GM19395 (cell line): ENCODE measurements around the gene TMEM41B.
"Not testable (repeated sequence)": the region's sequence is repeated elsewhere in the genome, so short reads cannot be mapped to it uniquely, and the experiment has no call there.

Experiments
- ATAC-seq: cut with Tn5 transposase; IDR thresholded peaks from one replicate; pipeline ENCODE4 v1.9.1; 2021; ENCODE audit warnings: mild to moderate bottlenecking, moderate library complexity; ENCODE audit not compliant: unreplicated experiment

TMEM41B gene

GRCh38 chr11:9263840-9264315, 50.5 kb downstream of the TMEM41B start:
- peak; percentile 72 for ATAC-seq

GRCh38 chr11:9260838-9261146, 53.6 kb downstream of the TMEM41B start:
- ATAC-seq, result peak; percentile 34

- ATAC-seq, result no peak
Measured at GRCh38 chr11:9259981-9260837, 54.2 kb downstream of the TMEM41B start.

GRCh38 chr11:9258279-9258678, 56.1 kb downstream of the TMEM41B start:
- ATAC-seq, result not testable (repeated sequence)

DNA sequence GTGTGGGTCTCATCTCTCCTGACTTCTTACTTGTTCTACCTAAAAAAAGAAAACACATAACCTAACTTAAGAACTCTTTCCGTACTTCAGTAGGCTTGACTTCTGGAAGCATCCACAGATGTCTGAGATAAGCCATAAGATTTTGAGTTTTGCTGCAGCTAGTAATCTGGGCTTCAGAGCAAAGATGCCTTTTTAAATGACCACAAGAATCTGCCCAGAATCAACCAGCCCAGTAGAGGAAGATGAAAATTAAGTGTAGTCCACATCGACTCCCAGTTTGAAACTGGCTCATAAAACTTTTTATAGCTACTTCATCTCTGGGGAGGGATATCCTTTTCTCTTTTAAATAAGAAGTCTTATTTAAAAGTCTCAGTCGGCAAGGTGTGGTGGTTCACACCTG, 60.0 kb downstream of the TMEM41B start:
- ATAC-seq, result no peak

- ATAC-seq, result no peak
Measured at GRCh38 chr11:9253086-9253485, 61.3 kb downstream of the TMEM41B start.

DNA sequence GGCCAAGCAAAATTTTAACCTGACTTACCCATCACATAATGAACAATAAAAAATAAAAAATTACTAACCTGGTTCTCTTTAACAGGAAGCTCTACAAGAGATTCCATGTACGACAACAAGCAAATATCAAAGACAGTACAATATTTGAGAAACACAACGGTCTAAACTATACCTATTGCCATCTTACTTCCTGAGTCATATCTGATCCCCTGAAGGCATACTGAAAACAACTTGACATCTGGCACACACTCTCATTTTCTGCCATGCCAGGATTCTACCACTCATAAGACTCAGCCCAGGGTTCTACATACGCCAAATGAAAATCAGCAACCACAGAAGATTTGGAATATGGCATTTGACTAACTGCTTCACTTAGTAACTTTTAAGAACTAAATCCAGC, 63.1 kb downstream of the TMEM41B start:
- no peak for ATAC-seq

GRCh38 chr11:9250139-9250582, 64.2 kb downstream of the TMEM41B start:
- ATAC-seq, result peak; percentile 87

DNA sequence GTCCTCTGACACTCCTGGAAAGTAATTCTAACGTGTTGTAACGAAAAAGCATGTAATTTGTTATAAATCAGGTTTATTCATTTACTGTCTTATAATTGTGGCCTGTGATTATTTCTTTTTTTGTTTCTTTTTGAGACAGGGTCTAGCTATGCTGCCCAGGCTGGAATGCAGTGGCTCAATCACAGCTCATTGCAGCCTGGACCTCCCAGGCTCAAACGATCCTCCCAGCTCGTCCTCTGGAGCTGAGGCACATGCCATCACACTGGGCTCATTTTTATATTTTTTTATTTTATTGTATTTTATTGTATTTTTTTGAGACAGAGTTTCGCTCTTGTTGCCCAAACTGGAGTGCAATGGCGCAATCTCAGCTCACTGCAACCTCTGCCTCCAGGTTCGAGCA, 65.1 kb downstream of the TMEM41B start:
- ATAC-seq, result no peak

- no peak for ATAC-seq
Measured at GRCh38 chr11:9247863-9248262, 66.5 kb downstream of the TMEM41B start.

GRCh38 chr11:9236242-9236641, 78.2 kb downstream of the TMEM41B start:
- not testable (repeated sequence) for ATAC-seq

- no peak for ATAC-seq
Measured at GRCh38 chr11:9232482-9232881, 81.9 kb downstream of the TMEM41B start.

DNA sequence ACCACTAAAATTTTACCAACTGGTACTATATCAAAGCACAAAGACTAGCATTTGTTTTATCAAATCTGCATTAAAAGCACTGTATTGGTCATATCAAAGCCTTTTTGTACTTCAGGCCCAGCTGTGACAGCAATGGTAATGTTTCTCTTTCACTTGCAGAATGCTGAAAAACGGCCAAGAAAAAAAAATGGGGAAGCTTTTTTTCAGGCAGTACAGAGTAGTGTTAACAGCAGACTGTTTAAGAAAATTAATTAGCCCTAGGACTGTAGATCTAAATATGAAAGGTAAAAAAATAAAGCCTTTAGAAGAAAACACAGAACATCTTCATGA, 82.6 kb downstream of the TMEM41B start:
- ATAC-seq, result no peak
